Uterus (tissue), 2 donors: ENCODE results near the gene FSIP1.

Source experiments
- CTCF ChIP-seq, 4 experiments: fragments of 200-600 bp in 2 of 4; fragments of 450-650 bp in 2 of 4; sonication (generic) in 2 of 4; IDR thresholded peaks; one replicate each; pipeline ENCODE4 v1.5.1; 2016 to 2019; ENCODE audit warnings: antibody characterized with exemption in 4 of 4, mild to moderate bottlenecking in 2 of 4, moderate library complexity in 1 of 4
- POLR2A ChIP-seq, 2 donors: fragments of 450-650 bp; IDR thresholded peaks; one replicate each; pipeline ENCODE4 v1.6.1; 2016; ENCODE audit warnings: antibody characterized with exemption in 2 of 2, mild to moderate bottlenecking in 1 of 2, moderate library complexity in 1 of 2

- TF ChIP-seq CTCF (IDR thresholded peaks at IDR 0.05) (no peak), POLR2A (IDR thresholded peaks at IDR 0.05) (no peak)
These were observed 116.0 kb downstream of the FSIP1 start for GRCh38 chr15:39666677-39667076.
